GM12892 (cell line): Measurements from ENCODE around the gene ZFHX3.

ENCODE experiments used
- DNase-seq: peaks from one replicate; pipeline ENCODE4 v3.0.0; 2011; ENCODE audit not compliant: insufficient read length
- FAIRE-seq: peaks from 2 replicates; lab custom pipeline; 2011; peaks lifted over from hg19 to GRCh38; lab: Jason Lieb, UNC
- POLR2A ChIP-seq: IDR thresholded peaks from 2 replicates; pipeline ENCODE4 v1.6.1; 2011; ENCODE audit warnings: low read depth, low read length, control low read depth
- POLR2AphosphoS5 ChIP-seq: IDR thresholded peaks from 2 replicates; pipeline ENCODE4 v1.6.1; 2011; ENCODE audit warnings: low read depth, low read length, control low read depth
- TAF1 ChIP-seq: IDR thresholded peaks from 2 replicates; pipeline ENCODE4 v1.6.1; 2011; ENCODE audit warnings: low read depth, mild to moderate bottlenecking, control low read depth, low read length, borderline replicate concordance

The ZFHX3 gene

GRCh38 chr16:72811188-72811720 is 236.7 kb downstream of the ZFHX3 start:
- DNase-seq (no peak), FAIRE-seq (no peak)
- TF ChIP-seq POLR2AphosphoS5 (no peak), TAF1 (no peak), POLR2A (no peak)

GRCh38 chr16:72810480-72810879 is 237.4 kb downstream of the ZFHX3 start:
- FAIRE-seq, result no peak
- no peak for DNase-seq
- TF ChIP-seq POLR2AphosphoS5, result no peak

GRCh38 chr16:72809446-72809845 is 238.5 kb downstream of the ZFHX3 start:
- no peak for TF ChIP-seq POLR2AphosphoS5
- TF ChIP-seq TAF1, result no peak
- TF ChIP-seq POLR2A, result no peak
- FAIRE-seq (no peak), DNase-seq (no peak)

DNA sequence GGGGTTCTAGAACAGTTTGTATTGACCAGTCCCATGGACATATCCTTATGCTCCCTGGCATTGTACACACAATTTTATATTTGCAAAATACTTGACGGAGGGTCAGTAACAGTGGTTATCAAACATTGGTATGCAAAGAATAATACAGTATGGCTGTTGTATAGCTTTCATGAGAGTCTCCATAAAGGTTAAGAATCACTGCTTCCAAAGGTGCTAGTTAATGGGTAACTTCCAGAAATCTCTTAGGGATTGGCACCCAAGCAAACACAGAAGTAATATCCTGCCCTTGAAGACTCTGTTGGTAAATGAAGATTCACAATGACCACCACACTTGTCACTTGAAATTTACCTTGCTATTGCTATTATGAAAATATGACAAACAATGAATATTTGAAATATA is 239.2 kb downstream of the ZFHX3 start:
- FAIRE-seq (no peak), DNase-seq (no peak)
- TF ChIP-seq POLR2AphosphoS5, result no peak
- TF ChIP-seq TAF1, result no peak
- TF ChIP-seq POLR2A, result no peak

DNA sequence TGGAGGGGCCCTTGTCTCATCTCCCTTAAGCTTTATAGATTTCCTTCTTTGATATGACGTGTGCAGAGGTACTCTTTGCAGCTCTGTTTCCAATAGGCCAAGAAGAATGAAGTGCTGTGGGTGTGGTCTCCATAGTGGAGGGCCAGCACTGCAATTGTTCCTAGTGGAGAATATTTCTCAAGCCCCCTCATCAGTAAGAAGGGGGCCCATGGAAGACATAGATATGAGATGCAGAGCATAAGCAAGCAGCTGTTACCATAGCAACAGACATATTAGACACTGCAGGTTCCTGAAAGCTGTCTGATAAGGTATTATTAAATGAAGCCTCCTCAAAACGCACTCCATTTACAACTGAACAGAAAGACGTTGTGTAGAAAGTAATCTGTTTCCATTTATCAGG is 240.7 kb downstream of the ZFHX3 start:
- TF ChIP-seq TAF1, result no peak
- TF ChIP-seq POLR2A, result no peak
- no peak for TF ChIP-seq POLR2AphosphoS5

GRCh38 chr16:72805486-72805885 is 242.4 kb downstream of the ZFHX3 start:
- DNase-seq, result no peak
- no peak for FAIRE-seq
- TF ChIP-seq TAF1 (no peak), POLR2AphosphoS5 (no peak), POLR2A (no peak)

More for the DNA sequence above, 240.7 kb downstream of the ZFHX3 start:
- DNase-seq, result no peak
- no peak for FAIRE-seq

GRCh38 chr16:72800524-72801161 is 247.3 kb downstream of the ZFHX3 start:
- TF ChIP-seq POLR2A (no peak), TAF1 (no peak), POLR2AphosphoS5 (no peak)
- DNase-seq (no peak), FAIRE-seq (no peak)

- FAIRE-seq (no peak), DNase-seq (no peak)
- TF ChIP-seq POLR2A, result no peak
- no peak for TF ChIP-seq POLR2AphosphoS5
Observed at GRCh38 chr16:72798264-72798663, 249.7 kb downstream of the ZFHX3 start.

GRCh38 chr16:72797621-72798020 is 250.3 kb downstream of the ZFHX3 start:
- FAIRE-seq, result no peak
- TF ChIP-seq TAF1 (no peak), POLR2AphosphoS5 (no peak), POLR2A (no peak)
- no peak for DNase-seq

DNA sequence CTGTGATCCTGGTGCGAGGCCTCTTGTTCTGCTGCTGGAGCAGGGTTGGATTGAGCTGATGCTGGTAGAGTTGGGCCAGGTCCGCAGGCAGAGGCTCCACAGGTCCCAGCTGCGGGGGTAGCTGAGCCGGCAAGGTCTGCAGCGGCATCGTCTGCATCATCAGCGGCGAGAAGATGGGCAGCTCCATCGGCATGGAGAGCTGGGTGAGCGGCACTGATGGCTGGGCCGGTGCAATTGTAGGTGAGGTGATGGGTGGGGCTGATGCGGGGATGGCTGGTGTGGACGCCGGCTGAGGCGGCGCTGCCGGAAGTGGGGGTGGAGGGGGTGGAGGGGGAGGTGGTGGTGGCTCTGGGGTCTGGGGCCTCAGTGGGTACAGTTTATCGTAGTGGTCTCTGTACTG is 251.7 kb downstream of the ZFHX3 start:
- DNase-seq (no peak), FAIRE-seq (no peak)
- TF ChIP-seq TAF1, result no peak
- TF ChIP-seq POLR2A, result no peak
- no peak for TF ChIP-seq POLR2AphosphoS5

GRCh38 chr16:72794986-72795385 is 252.9 kb downstream of the ZFHX3 start:
- TF ChIP-seq POLR2AphosphoS5, result no peak
- no peak for TF ChIP-seq POLR2A
- TF ChIP-seq TAF1, result no peak
- no peak for DNase-seq
- no peak for FAIRE-seq

DNA sequence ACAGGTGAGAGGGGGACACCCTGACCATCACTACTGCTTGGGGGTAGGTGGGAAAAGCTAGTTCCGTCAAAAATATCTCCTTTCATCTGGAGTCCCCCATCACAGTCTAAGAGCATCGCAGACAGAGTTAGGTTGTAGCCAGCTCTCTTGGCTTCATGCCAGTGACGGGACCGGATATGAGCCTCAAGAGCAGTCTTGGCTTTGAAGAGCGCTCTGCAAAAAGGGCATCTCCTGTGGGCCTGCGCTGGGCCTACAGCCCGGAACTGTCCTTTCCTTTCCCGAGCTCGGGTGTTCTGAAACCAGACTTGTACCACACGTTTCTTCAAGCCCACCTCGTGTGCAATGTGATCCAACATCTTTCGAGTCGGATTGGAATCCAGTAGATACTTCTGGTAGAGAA is 253.6 kb downstream of the ZFHX3 start:
- TF ChIP-seq POLR2AphosphoS5, result no peak
- TF ChIP-seq POLR2A, result no peak
- no peak for TF ChIP-seq TAF1
- FAIRE-seq, result no peak
- DNase-seq, result no peak

DNA sequence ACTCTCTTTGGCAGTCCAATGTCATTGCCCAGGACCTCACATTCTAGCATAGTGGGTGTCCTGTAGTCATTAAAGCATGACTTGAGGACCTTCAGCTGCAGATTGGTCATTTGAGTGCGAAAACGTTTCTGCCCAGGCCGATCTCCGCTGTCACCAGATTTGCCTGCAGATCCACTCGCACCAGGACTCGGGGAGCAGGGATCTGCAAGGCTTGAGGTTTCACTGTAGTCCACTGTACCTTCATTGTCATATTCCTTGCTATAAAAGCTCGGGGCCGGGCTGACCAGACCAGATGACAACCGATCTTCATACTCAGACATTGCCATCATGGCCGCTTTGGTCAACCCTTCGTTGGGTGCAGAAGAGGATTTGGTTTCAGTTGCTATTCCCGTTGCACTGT is 254.2 kb downstream of the ZFHX3 start:
- TF ChIP-seq TAF1 (no peak), POLR2A (no peak), POLR2AphosphoS5 (no peak)
- FAIRE-seq (no peak), DNase-seq (no peak)
